GF-D8 (cell line): Measurements from ENCODE around the gene KCNMB2.

Experiments
- DNase-seq: peaks from one replicate; lab custom pipeline; 2025; lab: John Stamatoyannopoulos, UW

The KCNMB2 gene

DNA sequence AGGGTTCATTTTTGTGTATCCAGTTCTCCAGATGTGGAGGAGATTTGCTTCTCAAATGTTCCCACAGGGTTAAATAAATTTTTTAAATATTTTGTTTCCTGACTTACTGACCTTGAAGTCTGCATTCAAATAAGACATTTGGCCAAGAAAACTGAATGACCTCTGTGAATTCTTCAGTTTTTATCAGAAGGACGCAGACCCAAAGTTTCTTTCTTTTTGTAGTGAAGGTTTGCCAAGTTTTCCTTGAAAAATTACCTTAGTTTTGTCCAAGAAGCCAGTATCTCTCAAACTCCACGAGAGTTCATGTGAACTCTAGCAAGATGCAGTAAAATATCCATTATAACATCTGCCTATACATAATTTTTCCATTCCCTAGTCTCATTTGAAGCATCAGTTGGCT, 332.4 kb downstream of the KCNMB2 start:
- DNase-seq: no peak

DNA sequence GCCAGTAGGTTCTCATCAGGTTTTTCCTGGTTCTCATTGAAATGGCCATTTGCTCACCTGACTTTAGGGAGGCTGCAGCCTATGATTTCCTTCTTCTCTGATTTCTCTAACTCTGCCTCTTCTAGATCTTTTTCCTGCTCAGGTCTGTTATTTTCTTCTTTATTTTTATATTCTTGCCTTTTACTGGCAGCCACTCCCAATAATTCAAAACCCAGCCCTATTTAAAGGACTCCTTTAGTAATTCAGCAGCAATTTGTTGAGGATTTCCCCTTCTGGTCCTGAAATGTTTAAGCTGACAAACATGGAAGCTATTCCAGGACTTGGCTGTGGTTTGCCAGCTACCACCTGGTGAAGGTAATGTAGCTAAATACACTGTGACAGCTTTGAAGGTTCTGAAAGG, 333.8 kb downstream of the KCNMB2 start:
- no peak for DNase-seq

GRCh38 chr3:178875157-178875556, 338.9 kb downstream of the KCNMB2 start:
- no peak for DNase-seq

DNA sequence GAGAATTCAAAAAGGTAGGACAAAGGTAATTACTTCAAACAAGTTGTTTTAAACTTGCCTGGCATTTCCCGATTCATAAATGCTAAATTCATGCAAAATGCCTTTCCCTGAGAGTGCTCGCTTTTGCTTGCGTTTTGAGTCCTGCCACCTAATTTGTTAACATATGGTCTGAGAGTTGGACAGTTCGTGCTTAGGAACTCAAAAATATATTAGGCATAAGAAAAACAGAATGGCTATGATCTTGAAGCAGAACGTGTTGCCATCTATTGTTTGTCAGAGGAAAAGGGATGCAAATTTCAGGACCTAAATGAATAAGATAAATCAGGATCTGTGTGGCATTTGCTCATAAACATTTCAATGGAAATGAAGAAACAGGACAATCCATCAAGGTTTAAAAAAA, 339.6 kb downstream of the KCNMB2 start:
- DNase-seq: no peak

DNA sequence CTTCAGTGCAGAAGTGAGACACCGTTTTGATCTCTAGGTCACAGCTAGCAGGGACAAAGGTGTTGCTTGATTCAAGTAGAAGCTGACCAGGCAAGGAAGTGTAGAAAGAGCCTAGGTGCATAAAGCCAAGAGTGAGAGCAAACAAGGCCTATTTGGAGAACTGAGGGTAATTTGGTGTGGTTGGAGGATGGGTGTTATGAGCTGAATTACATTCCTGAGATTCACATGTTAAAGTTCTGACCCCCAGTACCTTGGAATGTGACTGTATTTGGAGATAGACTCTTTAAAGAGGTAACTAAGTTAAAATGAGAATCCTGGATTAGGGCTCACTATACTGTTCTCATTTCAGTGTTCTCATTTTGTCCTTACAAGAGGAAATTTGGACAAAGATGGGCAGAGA, 344.0 kb downstream of the KCNMB2 start:
- DNase-seq: no peak
